Measurements from ENCODE around the gene USF3. TPM values are rescaled to one million over a fixed set of nuclear protein-coding genes. Genes with fewer than 3 reads are reported as not detected.

Gene USF3
- total and polyA plus RNA-seq, 2 of the 8 experiments (the other 6 are each of a cell fraction or from before 2014, with no cell fraction given) = 9.6 to 18.5 TPM

DNA sequence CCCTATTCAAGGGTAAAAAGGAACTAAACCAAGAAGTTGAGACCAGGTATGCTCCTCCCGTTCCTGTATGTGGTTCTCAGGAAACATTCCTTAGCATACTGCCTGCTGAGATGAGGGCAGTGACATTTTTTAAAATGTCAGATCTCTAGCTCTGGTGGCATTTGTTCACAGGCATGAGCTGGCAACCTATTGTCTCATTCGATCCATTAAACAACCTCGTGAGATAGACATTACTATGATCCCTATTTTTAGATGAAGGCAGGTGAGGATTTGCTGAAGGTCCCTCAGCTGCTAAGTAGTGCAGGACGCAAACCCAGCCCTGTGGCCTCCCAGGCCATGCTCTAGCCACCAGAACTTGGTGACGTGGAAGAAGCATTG lies 89.2 kb downstream of the USF3 start (continued):
- no peak for TF ChIP-seq RBBP5 (IDR thresholded peaks at IDR 0.05; ENCODE audit: borderline replicate concordance, low read depth, low read length)

Data from H1 (cell line).